Ovary (tissue), 3 donors: ENCODE results near the gene EYS.

ENCODE experiments used
- CTCF ChIP-seq, 3 donors: fragments of 450-650 bp in 2 of 3; fragments of 200-600 bp in 1 of 3; IDR thresholded peaks; one replicate each; pipeline versions ENCODE4 v1.5.1 to v1.8.0; 2016 to 2022; ENCODE audit warnings: antibody characterized with exemption in 3 of 3, mild to moderate bottlenecking in 1 of 3
- EP300 ChIP-seq: sonication (generic); formaldehyde crosslinking; IDR thresholded peaks from one replicate; pipeline ENCODE4 v1.6.1; 2017; ENCODE audit warnings: antibody characterized with exemption
- POLR2A ChIP-seq: fragments of 450-650 bp; IDR thresholded peaks from one replicate; pipeline ENCODE4 v1.6.1; 2017; ENCODE audit warnings: antibody characterized with exemption, mild to moderate bottlenecking, moderate library complexity
- donor health status: DM: no; HTN: no; CAD: no.

GRCh38 chr6:63945987-63946386 lies 1761.0 kb downstream of the EYS start:
- TF ChIP-seq CTCF (IDR thresholded peaks at IDR 0.05) = no peak
- no peak for TF ChIP-seq EP300
- TF ChIP-seq POLR2A = no peak
